ENCODE measurements around the gene GABRA6.

GRCh38 chr5:161744276-161744675, 58.8 kb downstream of the GABRA6 start:
- TF ChIP-seq POLR2A (IDR thresholded peaks at IDR 0.05; ENCODE audit: low read depth) (no peak), CTCF (IDR thresholded peaks at IDR 0.05) (no peak), POLR2AphosphoS5 (IDR thresholded peaks at IDR 0.05) (no peak), EP300 (IDR thresholded peaks at IDR 0.05) (no peak)
